A549 (cell line): ENCODE data around the gene SLC6A2.

ENCODE experiments used
- CBX8 ChIP-seq: fragments of 200-600 bp; sonication (generic); IDR thresholded peaks from 2 replicates; pipeline ENCODE4 v1.6.1; 2016
- CEBPB ChIP-seq, 2 experiments: fragments of >200 bp in 1 of 2; sonication (Bioruptor Twin) in 1 of 2; formaldehyde crosslinking in 1 of 2; IDR thresholded peaks; 2 replicates each; pipeline ENCODE4 v1.6.1; 2012 to 2016
- CTCF ChIP-seq: fragments of >200 bp; sonication (Bioruptor Twin); formaldehyde crosslinking; IDR thresholded peaks from 3 replicates; pipeline ENCODE4 v1.5.1; 2016
- EP300 ChIP-seq, 2 experiments: fragments of >200 bp; sonication (Bioruptor Twin); formaldehyde crosslinking; IDR thresholded peaks; 2 replicates in 1 of 2; 3 replicates in 1 of 2; pipeline ENCODE4 v1.6.1; 2016 to 2017
- HOXB5 ChIP-seq: fragments of 250-450 bp; sonication (Bioruptor Pico); IDR thresholded peaks from 2 replicates; pipeline ENCODE4 v1.5.0; 2020; ENCODE audit warnings: mild to moderate bottlenecking, moderate library complexity
- JUNB ChIP-seq: fragments of >200 bp; sonication (Bioruptor Twin); formaldehyde crosslinking; IDR thresholded peaks from 2 replicates; pipeline ENCODE4 v1.6.1; 2016
- KDM1A ChIP-seq: fragments of 200-600 bp; sonication (generic); IDR thresholded peaks from 2 replicates; pipeline ENCODE4 v1.6.1; 2016; ENCODE audit warnings: low read depth, mild to moderate bottlenecking
- MYC ChIP-seq: IDR thresholded peaks from 2 replicates; pipeline ENCODE4 v1.6.1; 2012; ENCODE audit warnings: mild to moderate bottlenecking, inconsistent platforms, low read length, improper control_type of control experiment, borderline replicate concordance
- POLR2A ChIP-seq: IDR thresholded peaks from 2 replicates; pipeline ENCODE4 v1.6.1; 2012; ENCODE audit warnings: mild to moderate bottlenecking, low read length
- POLR2AphosphoS2 ChIP-seq: conservative IDR thresholded peaks from 2 replicates; pipeline ENCODE4 v1.6.1; 2012; ENCODE audit warnings: low read length, improper control_type of control experiment, inconsistent platforms
- RAD21 ChIP-seq, 2 experiments: fragments of >200 bp in 1 of 2; sonication (Bioruptor Twin) in 1 of 2; formaldehyde crosslinking in 1 of 2; IDR thresholded peaks in 1 of 2; conservative IDR thresholded peaks in 1 of 2; 2 replicates in 1 of 2; 3 replicates in 1 of 2; pipeline ENCODE4 v1.6.1; 2012 to 2018; ENCODE audit warnings: inconsistent platforms in 1 of 2
- ZFP36 ChIP-seq: fragments of 450-650 bp; IDR thresholded peaks from 2 replicates; pipeline ENCODE4 v1.6.1; 2014; ENCODE audit warnings: borderline replicate concordance; ENCODE audit not compliant: partially characterized antibody
- TF ChIP-seq, protein P1 (sequence below): IDR thresholded peaks from 2 replicates; pipeline ENCODE4 v1.6.1; 2012; ENCODE audit warnings: low read depth, borderline replicate concordance

GRCh38 chr16:55625843-55626242 is 29.9 kb upstream of the SLC6A2 start:
- TF ChIP-seq ZFP36: no peak
- no peak for TF ChIP-seq JUNB
- TF ChIP-seq HOXB5 (CRISPR knock-in tag): no peak
- no peak for TF ChIP-seq CTCF
- TF ChIP-seq KDM1A: no peak
- TF ChIP-seq CEBPB (IDR thresholded peaks at IDR 0.05): no peak
- no peak for TF ChIP-seq POLR2AphosphoS2
- no peak for TF ChIP-seq POLR2A
- TF ChIP-seq, protein P1, sequence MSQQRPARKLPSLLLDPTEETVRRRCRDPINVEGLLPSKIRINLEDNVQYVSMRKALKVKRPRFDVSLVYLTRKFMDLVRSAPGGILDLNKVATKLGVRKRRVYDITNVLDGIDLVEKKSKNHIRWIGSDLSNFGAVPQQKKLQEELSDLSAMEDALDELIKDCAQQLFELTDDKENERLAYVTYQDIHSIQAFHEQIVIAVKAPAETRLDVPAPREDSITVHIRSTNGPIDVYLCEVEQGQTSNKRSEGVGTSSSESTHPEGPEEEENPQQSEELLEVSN: no peak
- TF ChIP-seq RAD21 (conservative IDR thresholded peaks at IDR 0.05 in 1 of 2, IDR thresholded peaks at IDR 0.05 in 1 of 2): no peak
- no peak for TF ChIP-seq EP300 (IDR thresholded peaks at IDR 0.05)
- TF ChIP-seq MYC: no peak
- no peak for TF ChIP-seq CBX8
